WTC11 (cell line): Measurements from ENCODE around the gene STAP2. TPM values are rescaled to one million over a fixed set of nuclear protein-coding genes. Genes with fewer than 3 reads are reported as not detected.

ENCODE experiments used
- ATAC-seq: fragments of 200-7000 bp; cut with Tn5 transposase; 2 replicates; pipeline ENCODE4 v1.10.0; 2021; ENCODE audit warnings: mild to moderate bottlenecking, moderate library complexity
- CTCF ChIA-PET: fragments of 300-600 bp; sonication (Branson Sonifier 250); formaldehyde crosslinking; loops from one replicate; lab custom pipeline; 2021; ENCODE audit warnings: antibody characterized with exemption; lab: Charles Lee
- POLR2A ChIA-PET: fragments of 350-600 bp; sonication (Branson Sonifier 250); formaldehyde crosslinking; loops from one replicate; lab custom pipeline; 2021; ENCODE audit warnings: antibody characterized with exemption; lab: Charles Lee
- DNase-seq: peaks from one replicate; pipeline ENCODE4 v3.0.0; 2021; ENCODE audit warnings: low spot score
- H3K27ac Mint-ChIP-seq: 2 replicates; pipeline ENCODE4 v1.8.0; 2021; ENCODE audit warnings: mixed read lengths
- H3K27me3 Mint-ChIP-seq: 2 replicates; pipeline ENCODE4 v1.8.0; 2021; ENCODE audit warnings: low read depth, mild to moderate bottlenecking, moderate library complexity, mixed read lengths
- H3K36me3 Mint-ChIP-seq: 2 replicates; pipeline ENCODE4 v1.8.0; 2021; ENCODE audit warnings: mixed read lengths
- H3K4me1 Mint-ChIP-seq: 2 replicates; pipeline ENCODE4 v1.8.0; 2022; ENCODE audit warnings: mixed read lengths
- H3K4me3 Mint-ChIP-seq: 2 replicates; pipeline ENCODE4 v1.8.0; 2021; ENCODE audit warnings: mild to moderate bottlenecking, moderate library complexity, mixed read lengths
- H3K9me3 Mint-ChIP-seq: 2 replicates; pipeline ENCODE4 v1.8.0; 2021; ENCODE audit warnings: mixed read lengths
- ELF4 ChIP-seq: sonication (generic); formaldehyde crosslinking; IDR thresholded peaks from 2 replicates; pipeline ENCODE4 v1.8.1; 2022; ENCODE audit warnings: low read depth, mild to moderate bottlenecking, moderate library complexity, missing genetic modification reagents
- FOXJ3 ChIP-seq: sonication (generic); formaldehyde crosslinking; IDR thresholded peaks from 2 replicates; pipeline ENCODE4 v1.9.0; 2021; ENCODE audit warnings: missing genetic modification reagents, mild to moderate bottlenecking, borderline replicate concordance
- IRF2 ChIP-seq: sonication (generic); formaldehyde crosslinking; IDR thresholded peaks from 2 replicates; pipeline ENCODE4 v1.8.0; 2022; ENCODE audit warnings: low read depth, missing genetic modification reagents, borderline replicate concordance
- JAZF1 ChIP-seq: fragments of 250-450 bp; sonication (Bioruptor Pico); IDR thresholded peaks from 2 replicates; pipeline ENCODE4 v1.9.0; 2021; ENCODE audit warnings: moderate library complexity, mild to moderate bottlenecking, inconsistent platforms
- NFYB ChIP-seq: sonication (generic); formaldehyde crosslinking; conservative IDR thresholded peaks from 2 replicates; pipeline ENCODE4 v1.8.0; 2022; ENCODE audit warnings: low read depth, missing genetic modification reagents
- NR3C1 ChIP-seq: sonication (generic); formaldehyde crosslinking; conservative IDR thresholded peaks from 2 replicates; pipeline ENCODE4 v1.8.1; 2023; ENCODE audit warnings: low read depth, mild to moderate bottlenecking, missing genetic modification reagents
- OVOL2 ChIP-seq: fragments of 250-450 bp; sonication (Bioruptor Pico); IDR thresholded peaks from 2 replicates; pipeline ENCODE4 v1.9.0; 2021; ENCODE audit warnings: mild to moderate bottlenecking, borderline replicate concordance
- TCF7 ChIP-seq: sonication (generic); formaldehyde crosslinking; IDR thresholded peaks from 2 replicates; pipeline ENCODE4 v1.8.0; 2022; ENCODE audit warnings: mild to moderate bottlenecking, low read depth, missing genetic modification reagents, moderate library complexity
- ZNF138 ChIP-seq: sonication (generic); formaldehyde crosslinking; conservative IDR thresholded peaks from 2 replicates; pipeline ENCODE4 v1.8.1; 2022; ENCODE audit warnings: mild to moderate bottlenecking, moderate library complexity, missing genetic modification reagents
- ZNF423 ChIP-seq: fragments of 250-450 bp; sonication (Bioruptor Pico); IDR thresholded peaks from 2 replicates; pipeline ENCODE4 v2.1.2; 2022; ENCODE audit warnings: mild to moderate bottlenecking, moderate library complexity
- total RNA-seq: library from RNA; stranded (reverse); gene quantifications from 3 replicates; pipeline ENCODE4 v1.2.3, GENCODE V29; 2021
- TF ChIP-seq, protein P1 (sequence below): sonication (generic); formaldehyde crosslinking; IDR thresholded peaks from 2 replicates; pipeline ENCODE4 v1.8.1; 2022; ENCODE audit warnings: mild to moderate bottlenecking, moderate library complexity, missing genetic modification reagents
- TF ChIP-seq, protein P2 (sequence below): sonication (generic); formaldehyde crosslinking; IDR thresholded peaks from 2 replicates; pipeline ENCODE4 v1.8.1; 2022; ENCODE audit warnings: missing genetic modification reagents, borderline replicate concordance
- TF ChIP-seq, protein P3 (sequence below): fragments of 250-450 bp; sonication (Bioruptor Pico); IDR thresholded peaks from 2 replicates; pipeline ENCODE4 v1.9.0; 2021; ENCODE audit warnings: mild to moderate bottlenecking
- TF ChIP-seq, protein P4 (sequence below): sonication (generic); formaldehyde crosslinking; IDR thresholded peaks from 2 replicates; pipeline ENCODE4 v1.8.0; 2022; ENCODE audit warnings: mild to moderate bottlenecking, missing genetic modification reagents
- TF ChIP-seq, protein P5 (sequence below): sonication (generic); formaldehyde crosslinking; IDR thresholded peaks from 2 replicates; pipeline ENCODE4 v1.8.0; 2023; ENCODE audit warnings: missing genetic modification reagents, mild to moderate bottlenecking, borderline replicate concordance
- TF ChIP-seq, protein P6 (sequence below): sonication (generic); formaldehyde crosslinking; IDR thresholded peaks from 2 replicates; pipeline ENCODE4 v1.8.1; 2022; ENCODE audit warnings: low read depth, mild to moderate bottlenecking, moderate library complexity, missing genetic modification reagents, borderline replicate concordance
- TF ChIP-seq, protein P7 (sequence below): fragments of 200-600 bp; IDR thresholded peaks from 2 replicates; pipeline ENCODE4 v1.8.0; 2022; ENCODE audit warnings: antibody characterized with exemption
- TF ChIP-seq, protein P8 (sequence below): sonication (generic); formaldehyde crosslinking; IDR thresholded peaks from 2 replicates; pipeline ENCODE4 v1.8.1; 2023; ENCODE audit warnings: mild to moderate bottlenecking, missing genetic modification reagents, moderate library complexity

The STAP2 gene
- total RNA-seq, 1 experiment from 2014 or later = 18.2 TPM

DNA sequence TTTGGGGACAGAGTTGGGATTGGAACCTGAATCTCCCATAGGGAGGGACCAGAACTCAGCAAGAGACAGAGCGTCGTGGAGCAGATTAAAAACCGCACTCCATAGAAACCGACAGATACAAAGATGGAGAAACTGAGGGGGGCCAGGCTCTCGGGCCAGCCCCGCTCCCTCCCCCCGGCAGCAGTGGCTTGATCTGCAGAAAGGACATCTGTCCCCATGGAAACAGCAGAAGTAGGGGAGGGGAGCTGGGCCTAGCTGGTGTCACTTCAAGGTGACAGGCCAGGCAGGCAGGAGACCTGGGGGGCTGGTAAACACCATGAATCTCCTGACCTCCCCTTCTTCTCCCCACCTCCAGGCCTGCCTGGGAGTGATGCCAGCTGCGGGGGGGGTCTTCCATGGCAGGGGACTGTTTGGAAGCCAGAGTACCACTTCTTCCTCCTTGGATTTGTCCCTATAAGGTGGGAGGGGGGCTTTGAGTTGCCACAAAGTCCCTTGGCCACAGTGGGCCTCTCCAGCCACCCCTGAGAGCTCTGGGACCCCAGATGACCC is 47.4 kb downstream of the STAP2 start:
- ATAC-seq (no peak), DNase-seq (no peak)
- no peak overlapping the region for H3K27ac Mint-ChIP-seq
- no peaks in the 10 kb centered on the region for H3K36me3 Mint-ChIP-seq
- no peak for TF ChIP-seq ZNF423 (CRISPR knock-in tag)
- TF ChIP-seq, protein P1, sequence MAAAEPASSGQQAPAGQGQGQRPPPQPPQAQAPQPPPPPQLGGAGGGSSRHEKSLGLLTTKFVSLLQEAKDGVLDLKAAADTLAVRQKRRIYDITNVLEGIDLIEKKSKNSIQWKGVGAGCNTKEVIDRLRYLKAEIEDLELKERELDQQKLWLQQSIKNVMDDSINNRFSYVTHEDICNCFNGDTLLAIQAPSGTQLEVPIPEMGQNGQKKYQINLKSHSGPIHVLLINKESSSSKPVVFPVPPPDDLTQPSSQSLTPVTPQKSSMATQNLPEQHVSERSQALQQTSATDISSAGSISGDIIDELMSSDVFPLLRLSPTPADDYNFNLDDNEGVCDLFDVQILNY = no peak
- TF ChIP-seq, protein P2, sequence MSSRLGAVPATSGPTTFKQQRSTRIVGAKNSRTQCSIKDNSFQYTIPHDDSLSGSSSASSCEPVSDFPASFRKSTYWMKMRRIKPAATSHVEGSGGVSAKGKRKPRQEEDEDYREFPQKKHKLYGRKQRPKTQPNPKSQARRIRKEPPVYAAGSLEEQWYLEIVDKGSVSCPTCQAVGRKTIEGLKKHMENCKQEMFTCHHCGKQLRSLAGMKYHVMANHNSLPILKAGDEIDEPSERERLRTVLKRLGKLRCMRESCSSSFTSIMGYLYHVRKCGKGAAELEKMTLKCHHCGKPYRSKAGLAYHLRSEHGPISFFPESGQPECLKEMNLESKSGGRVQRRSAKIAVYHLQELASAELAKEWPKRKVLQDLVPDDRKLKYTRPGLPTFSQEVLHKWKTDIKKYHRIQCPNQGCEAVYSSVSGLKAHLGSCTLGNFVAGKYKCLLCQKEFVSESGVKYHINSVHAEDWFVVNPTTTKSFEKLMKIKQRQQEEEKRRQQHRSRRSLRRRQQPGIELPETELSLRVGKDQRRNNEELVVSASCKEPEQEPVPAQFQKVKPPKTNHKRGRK (CRISPR knock-in tag) = no peak
- TF ChIP-seq ZNF138 (CRISPR knock-in tag) = no peak
- TF ChIP-seq NR3C1 (CRISPR knock-in tag) = no peak
- TF ChIP-seq ELF4 (CRISPR knock-in tag) = no peak
- no peak for TF ChIP-seq JAZF1 (CRISPR knock-in tag)
- TF ChIP-seq OVOL2 (CRISPR knock-in tag) = no peak
- TF ChIP-seq TCF7 (CRISPR knock-in tag) = no peak
- TF ChIP-seq NFYB (CRISPR knock-in tag) = no peak
- TF ChIP-seq, protein P3, sequence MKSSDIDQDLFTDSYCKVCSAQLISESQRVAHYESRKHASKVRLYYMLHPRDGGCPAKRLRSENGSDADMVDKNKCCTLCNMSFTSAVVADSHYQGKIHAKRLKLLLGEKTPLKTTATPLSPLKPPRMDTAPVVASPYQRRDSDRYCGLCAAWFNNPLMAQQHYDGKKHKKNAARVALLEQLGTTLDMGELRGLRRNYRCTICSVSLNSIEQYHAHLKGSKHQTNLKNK (CRISPR knock-in tag) = no peak
- no peaks in the 10 kb centered on the region for H3K9me3 Mint-ChIP-seq
- peaks cover 8% of the 10 kb centered on the region; the same call in 1 of the 2 replicates for H3K4me1 Mint-ChIP-seq
- H3K27me3 Mint-ChIP-seq = peaks cover 14% of the 10 kb centered on the region
- H3K4me3 Mint-ChIP-seq = no peak overlapping the region
- POLR2A ChIA-PET = no interaction called here
- CTCF ChIA-PET = interaction anchor here (1.1 kb wide), 1 partner anchor 24 kb away, joined by 5 read pairs; no protein-coding TSS in a partner anchor

DNA sequence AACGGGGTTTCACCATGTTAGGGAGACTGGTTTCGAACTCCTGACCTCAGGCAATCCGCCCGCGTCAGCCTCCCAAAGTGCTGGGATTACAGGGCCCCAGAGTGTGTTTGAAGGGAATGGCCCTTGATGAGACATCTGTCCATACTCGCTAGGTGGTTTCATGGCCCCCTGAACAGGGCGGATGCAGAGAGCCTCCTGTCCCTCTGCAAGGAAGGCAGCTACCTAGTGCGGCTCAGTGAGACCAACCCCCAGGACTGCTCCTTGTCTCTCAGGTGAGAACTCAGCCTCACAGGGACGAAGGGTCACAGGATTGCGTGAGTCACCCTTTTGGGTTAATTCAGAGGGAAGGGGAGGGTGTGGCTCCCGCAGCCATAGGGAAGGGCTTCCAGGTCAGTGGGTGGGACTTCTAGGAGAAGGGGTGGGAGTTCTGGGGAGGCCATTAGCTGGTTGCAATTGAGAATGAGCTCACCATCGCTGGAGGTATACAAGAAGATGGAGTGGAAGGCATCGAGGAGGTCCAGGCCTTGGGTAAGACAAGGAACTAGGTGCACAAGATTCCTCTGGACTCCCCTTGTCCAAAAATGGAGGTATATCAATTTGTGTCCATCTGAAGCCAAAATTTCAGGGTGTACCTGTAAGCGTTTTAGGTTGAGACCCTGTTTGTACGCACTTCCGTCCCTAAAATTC is 50.4 kb downstream of the STAP2 start:
- no peak for DNase-seq
- TF ChIP-seq, protein P4, sequence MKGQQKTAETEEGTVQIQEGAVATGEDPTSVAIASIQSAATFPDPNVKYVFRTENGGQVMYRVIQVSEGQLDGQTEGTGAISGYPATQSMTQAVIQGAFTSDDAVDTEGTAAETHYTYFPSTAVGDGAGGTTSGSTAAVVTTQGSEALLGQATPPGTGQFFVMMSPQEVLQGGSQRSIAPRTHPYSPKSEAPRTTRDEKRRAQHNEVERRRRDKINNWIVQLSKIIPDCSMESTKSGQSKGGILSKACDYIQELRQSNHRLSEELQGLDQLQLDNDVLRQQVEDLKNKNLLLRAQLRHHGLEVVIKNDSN = no peak
- no peak for TF ChIP-seq IRF2 (CRISPR knock-in tag)
- TF ChIP-seq FOXJ3 = no peak
- TF ChIP-seq, protein P5, sequence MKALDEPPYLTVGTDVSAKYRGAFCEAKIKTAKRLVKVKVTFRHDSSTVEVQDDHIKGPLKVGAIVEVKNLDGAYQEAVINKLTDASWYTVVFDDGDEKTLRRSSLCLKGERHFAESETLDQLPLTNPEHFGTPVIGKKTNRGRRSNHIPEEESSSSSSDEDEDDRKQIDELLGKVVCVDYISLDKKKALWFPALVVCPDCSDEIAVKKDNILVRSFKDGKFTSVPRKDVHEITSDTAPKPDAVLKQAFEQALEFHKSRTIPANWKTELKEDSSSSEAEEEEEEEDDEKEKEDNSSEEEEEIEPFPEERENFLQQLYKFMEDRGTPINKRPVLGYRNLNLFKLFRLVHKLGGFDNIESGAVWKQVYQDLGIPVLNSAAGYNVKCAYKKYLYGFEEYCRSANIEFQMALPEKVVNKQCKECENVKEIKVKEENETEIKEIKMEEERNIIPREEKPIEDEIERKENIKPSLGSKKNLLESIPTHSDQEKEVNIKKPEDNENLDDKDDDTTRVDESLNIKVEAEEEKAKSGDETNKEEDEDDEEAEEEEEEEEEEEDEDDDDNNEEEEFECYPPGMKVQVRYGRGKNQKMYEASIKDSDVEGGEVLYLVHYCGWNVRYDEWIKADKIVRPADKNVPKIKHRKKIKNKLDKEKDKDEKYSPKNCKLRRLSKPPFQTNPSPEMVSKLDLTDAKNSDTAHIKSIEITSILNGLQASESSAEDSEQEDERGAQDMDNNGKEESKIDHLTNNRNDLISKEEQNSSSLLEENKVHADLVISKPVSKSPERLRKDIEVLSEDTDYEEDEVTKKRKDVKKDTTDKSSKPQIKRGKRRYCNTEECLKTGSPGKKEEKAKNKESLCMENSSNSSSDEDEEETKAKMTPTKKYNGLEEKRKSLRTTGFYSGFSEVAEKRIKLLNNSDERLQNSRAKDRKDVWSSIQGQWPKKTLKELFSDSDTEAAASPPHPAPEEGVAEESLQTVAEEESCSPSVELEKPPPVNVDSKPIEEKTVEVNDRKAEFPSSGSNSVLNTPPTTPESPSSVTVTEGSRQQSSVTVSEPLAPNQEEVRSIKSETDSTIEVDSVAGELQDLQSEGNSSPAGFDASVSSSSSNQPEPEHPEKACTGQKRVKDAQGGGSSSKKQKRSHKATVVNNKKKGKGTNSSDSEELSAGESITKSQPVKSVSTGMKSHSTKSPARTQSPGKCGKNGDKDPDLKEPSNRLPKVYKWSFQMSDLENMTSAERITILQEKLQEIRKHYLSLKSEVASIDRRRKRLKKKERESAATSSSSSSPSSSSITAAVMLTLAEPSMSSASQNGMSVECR = no peak
- TF ChIP-seq, protein P6, sequence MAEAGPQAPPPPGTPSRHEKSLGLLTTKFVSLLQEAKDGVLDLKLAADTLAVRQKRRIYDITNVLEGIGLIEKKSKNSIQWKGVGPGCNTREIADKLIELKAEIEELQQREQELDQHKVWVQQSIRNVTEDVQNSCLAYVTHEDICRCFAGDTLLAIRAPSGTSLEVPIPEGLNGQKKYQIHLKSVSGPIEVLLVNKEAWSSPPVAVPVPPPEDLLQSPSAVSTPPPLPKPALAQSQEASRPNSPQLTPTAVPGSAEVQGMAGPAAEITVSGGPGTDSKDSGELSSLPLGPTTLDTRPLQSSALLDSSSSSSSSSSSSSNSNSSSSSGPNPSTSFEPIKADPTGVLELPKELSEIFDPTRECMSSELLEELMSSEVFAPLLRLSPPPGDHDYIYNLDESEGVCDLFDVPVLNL = no peak
- TF ChIP-seq, protein P7, sequence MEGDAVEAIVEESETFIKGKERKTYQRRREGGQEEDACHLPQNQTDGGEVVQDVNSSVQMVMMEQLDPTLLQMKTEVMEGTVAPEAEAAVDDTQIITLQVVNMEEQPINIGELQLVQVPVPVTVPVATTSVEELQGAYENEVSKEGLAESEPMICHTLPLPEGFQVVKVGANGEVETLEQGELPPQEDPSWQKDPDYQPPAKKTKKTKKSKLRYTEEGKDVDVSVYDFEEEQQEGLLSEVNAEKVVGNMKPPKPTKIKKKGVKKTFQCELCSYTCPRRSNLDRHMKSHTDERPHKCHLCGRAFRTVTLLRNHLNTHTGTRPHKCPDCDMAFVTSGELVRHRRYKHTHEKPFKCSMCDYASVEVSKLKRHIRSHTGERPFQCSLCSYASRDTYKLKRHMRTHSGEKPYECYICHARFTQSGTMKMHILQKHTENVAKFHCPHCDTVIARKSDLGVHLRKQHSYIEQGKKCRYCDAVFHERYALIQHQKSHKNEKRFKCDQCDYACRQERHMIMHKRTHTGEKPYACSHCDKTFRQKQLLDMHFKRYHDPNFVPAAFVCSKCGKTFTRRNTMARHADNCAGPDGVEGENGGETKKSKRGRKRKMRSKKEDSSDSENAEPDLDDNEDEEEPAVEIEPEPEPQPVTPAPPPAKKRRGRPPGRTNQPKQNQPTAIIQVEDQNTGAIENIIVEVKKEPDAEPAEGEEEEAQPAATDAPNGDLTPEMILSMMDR = no peak
- TF ChIP-seq, protein P2 (CRISPR knock-in tag) = no peak
- TF ChIP-seq, protein P8, sequence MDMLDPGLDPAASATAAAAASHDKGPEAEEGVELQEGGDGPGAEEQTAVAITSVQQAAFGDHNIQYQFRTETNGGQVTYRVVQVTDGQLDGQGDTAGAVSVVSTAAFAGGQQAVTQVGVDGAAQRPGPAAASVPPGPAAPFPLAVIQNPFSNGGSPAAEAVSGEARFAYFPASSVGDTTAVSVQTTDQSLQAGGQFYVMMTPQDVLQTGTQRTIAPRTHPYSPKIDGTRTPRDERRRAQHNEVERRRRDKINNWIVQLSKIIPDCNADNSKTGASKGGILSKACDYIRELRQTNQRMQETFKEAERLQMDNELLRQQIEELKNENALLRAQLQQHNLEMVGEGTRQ (CRISPR knock-in tag) = no peak
- H3K4me1 Mint-ChIP-seq = peaks cover 7% of the 10 kb centered on the region; the same call in 1 of the 2 replicates
- no peaks in the 10 kb centered on the region for H3K36me3 Mint-ChIP-seq
- H3K27ac Mint-ChIP-seq = 0 out of 2 replicates have a peak overlapping the region, but pooled peaks have one; percentile 74
- H3K27me3 Mint-ChIP-seq = peaks cover 21% of the 10 kb centered on the region
- H3K4me3 Mint-ChIP-seq = no peak overlapping the region
- ChIA-PET CTCF (interaction anchor here (0.6 to 3.9 kb wide), 3 partner anchors 21 to 97 kb away, joined by 3 to 11 read pairs (median 4); no protein-coding TSS in a partner anchor), POLR2A (no interaction called here)
- peak; percentile 8; the same call in 1 of the 2 replicates for ATAC-seq
- H3K9me3 Mint-ChIP-seq = no peaks in the 10 kb centered on the region
